HG02973 (cell line): Measurements from ENCODE around the gene SNAI3.

Experiments
- ATAC-seq: cut with Tn5 transposase; IDR thresholded peaks from one replicate; pipeline ENCODE4 v1.9.1; 2021; ENCODE audit warnings: moderate library complexity; ENCODE audit not compliant: unreplicated experiment

The SNAI3 gene

DNA sequence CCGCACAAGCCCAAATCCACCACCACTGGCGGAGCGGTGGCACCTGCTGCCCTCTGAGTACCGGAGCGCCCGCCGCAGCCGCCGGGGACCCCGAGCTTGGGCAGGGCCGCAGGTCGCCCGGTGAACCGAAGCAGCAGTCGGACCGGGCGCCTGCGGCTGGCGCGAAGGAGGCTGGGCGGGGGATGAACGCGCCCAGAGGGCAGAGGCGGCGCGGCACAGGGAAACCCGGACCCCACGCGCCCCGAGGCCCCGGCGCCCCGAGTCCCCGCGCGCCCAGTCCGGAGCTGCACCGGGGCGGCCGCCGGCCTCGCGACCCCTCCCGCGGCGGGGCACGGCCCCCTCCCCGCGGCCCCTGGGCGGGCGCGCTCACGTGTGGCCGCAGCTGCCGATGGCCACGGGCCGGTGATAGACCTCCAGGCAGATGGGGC is 19.5 kb upstream of the SNAI3 start:
- peak; percentile 5 for ATAC-seq

DNA sequence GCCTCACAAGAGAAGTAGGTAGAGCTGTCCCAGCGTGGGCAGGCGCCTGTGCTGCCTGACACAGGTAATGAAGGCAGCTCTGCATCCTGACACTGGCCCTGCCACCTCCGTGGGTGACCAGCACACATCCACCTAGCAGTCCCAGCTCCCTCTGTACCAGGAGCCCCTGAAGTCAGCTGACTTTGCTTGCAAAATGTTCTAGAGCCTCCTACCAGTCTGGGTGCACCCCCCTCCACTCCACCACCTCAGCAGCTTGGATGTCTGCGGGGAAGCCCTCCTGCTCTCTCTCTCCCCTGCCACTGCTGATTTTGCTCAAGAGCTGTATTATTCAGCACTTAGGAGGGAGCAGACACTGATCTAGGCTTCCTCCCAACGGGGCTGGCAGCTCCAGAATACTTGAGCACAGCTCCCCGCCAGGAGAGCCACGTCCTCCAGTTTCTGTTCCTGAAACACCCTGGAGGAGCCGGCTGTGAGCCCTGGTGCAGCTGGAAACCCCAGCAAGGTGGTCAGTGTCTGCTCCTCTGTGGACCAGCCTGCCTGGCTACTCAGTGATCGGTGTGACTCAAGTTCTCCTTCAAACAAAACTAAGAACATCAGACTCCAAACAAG is 18.9 kb upstream of the SNAI3 start:
- ATAC-seq = no peak

- ATAC-seq = no peak
Measured at GRCh38 chr16:88703486-88704309, 17.4 kb upstream of the SNAI3 start.

DNA sequence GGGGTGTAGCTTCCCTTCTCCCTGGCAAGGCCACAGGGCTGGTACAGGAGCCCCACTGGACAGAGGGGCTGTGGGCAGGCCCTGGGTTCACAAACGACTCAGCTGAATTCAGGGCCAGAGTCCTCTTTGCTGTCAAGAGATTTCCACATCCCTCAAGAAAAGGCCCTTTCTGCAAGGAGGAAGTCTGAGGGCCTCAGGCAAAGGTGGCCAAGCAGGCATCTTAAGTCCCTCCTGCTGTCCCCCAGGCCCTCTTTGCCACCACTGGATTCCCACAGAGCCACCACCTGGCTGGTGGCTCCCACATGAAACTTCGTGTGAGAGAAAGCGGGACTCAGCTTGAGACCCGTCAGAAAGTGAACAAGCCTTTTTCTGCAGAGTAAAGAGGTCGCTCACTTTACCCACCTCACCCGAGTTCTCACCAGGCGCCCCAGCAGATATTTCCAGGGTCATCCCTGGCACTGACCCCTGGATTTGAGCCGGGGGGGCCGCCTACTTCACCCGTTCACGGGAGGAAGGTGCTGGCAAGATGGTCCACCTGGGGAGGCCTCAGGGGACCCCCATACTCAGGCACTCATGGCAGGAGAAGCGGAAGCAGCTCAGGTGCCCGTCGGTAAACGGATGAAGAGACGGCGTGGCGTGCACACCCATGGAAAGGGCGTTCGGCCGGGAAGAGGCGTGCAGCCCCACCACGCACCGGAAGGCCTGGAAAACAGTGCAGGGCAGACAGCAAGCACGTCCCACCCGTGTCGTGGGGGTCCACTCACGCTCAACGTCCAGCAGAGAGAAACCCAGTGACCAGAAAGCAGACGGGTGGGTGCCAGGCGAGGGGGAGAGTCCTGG is 16.3 kb upstream of the SNAI3 start:
- ATAC-seq = no peak

DNA sequence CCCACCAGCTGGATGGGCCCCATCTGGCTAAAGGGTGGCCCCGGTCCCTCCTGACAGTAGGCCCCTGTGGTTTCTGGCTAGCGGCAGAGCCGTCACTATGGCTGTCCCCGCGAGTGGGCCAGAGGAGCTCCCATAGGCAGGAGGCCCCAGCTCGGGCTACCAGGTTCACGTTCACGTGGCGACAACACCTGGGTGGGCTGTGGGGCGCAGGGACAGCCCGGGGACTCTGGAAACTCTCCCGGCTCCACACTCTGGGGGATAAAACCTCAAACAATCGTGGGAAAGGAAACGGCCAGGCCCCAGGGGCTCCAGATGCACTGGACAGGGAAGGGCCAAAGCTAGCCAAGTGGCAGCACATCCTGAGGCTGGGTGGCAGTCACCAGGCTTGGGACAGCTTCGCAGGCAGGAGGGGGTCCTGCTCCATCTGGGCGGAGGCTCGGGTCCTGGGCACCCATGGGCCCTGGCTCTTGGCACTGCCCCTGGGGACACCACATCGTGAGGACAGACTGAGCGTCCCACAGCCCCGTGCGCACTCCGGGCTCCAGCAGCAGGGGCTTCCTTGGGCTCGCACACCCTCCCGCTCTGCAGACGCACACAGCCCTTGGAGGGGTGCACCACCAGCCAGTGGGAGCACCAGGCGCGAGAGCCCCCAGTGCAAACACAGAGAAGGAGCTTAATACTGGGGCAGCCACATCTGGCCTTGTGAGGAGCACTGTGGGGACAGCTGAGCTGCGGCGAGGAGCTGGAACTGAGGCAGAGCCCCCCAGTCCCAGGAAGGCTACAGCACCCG is 15.5 kb upstream of the SNAI3 start:
- no peak for ATAC-seq

- ATAC-seq = peak; percentile 51
Measured at GRCh38 chr16:88700636-88701482, 14.6 kb upstream of the SNAI3 start.

DNA sequence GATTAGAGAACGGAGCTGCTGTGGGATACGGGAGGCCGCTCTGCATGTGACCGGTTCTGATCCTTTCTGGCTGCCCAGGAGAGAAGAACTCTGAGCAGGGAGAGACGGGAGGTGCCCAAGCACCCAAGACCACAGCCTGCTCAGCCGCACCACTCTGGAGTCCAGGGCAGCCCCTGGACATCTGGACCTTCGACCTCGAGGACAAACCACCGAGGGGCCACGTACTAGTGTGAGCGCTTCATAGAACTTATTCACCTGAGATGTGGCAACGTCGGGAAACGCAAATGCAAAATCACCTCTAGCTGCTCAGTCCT is 14.0 kb upstream of the SNAI3 start:
- ATAC-seq = no peak

DNA sequence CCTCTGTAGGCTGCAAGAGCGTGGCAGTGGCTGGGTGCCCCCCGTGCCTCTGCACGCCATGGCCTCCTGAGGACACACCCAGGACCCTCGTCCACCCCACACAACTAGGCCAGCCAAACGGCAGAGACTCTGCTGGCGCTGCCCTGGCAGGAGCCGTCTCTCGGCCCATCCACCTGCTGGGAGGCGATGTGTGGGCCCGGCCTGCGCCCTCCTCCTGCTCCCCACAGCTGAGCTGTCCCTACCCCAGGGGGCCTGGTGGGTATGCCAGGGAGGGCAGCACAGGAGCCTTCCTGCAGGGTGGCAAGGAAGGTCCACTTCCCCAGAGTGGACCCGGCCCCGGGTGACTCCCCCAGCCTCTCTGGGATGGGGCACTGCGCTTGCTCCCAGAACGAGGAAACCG is 12.9 kb upstream of the SNAI3 start:
- no peak for ATAC-seq

DNA sequence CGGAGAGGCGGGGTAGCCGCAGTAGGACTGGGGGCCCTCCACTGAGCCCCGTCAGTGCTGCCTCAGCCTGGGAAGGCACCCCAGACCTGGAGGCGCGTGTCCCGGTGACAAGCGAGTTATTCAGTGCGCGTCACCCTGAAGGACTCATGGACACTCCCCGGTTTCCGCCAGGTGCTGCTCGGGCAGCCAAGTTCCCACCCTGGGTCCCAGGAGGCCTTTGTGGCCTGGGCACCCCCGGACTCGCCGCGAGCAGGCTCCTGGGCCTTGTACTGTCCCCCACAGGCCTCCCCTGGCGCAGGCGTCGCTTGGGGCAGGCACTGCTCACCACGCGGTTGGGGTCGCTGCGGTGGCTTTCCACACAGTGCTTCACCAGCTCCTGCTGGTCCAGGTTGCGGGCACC is 12.3 kb upstream of the SNAI3 start:
- no peak for ATAC-seq

DNA sequence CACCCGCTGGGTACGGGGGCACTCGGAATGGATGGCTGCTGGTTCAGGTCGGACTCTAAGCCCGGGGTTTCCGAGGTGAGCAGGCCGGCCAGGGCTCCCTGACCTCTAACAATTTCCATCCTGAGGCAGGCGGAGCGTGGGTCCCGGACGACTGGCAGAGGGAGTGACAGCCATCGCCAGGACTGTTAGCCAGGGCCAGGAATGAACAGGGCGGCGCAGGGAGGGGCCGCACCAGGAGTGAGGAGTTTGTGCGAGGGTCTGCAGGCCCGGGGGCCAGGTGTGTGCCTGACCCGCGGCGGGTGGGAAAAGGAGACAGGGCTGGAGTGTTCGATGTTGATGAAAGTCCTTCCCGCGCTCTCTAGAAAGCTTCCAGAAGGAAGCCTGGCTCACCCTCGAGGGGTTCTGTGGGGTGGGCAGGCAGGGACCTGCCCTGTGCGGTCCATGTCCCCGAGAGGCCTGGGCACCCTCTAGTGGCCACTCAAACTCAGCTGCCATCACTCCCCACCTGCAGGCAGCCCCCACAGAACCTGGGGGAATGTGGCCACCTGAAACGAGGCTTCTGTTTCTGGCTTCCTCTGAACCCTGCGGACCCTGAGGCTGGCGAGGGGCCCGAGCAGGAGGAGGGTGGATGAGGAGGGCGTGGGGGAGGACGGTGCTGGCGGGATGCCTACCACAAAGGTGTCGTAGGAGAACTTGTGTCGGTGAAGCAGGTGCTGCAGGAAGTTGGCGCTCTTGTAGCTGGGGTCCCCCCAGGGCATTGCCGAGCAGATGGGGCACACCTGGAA is 11.7 kb upstream of the SNAI3 start:
- no peak for ATAC-seq

GRCh38 chr16:88697116-88697830 is 11.0 kb upstream of the SNAI3 start:
- no peak for ATAC-seq

DNA sequence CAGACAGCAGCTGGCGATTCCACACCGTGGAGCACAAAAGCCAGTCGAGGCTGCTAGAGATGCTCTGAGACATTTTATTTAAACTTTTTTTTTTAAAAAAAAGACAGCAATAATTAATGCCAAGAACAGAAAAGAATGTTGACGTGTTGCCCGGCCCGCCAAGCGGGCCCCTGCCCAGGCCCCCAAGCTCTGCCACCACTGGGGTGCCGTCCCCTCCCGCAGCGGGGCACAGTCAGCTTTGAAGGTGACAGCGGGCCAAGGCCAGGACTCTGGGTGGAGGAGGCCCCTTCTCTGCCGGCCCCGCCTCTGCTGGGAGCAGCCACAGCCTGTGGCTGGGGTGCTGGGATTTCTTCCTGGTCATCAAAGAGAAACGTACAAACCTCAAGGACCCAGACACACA is 10.1 kb upstream of the SNAI3 start:
- ATAC-seq = no peak

DNA sequence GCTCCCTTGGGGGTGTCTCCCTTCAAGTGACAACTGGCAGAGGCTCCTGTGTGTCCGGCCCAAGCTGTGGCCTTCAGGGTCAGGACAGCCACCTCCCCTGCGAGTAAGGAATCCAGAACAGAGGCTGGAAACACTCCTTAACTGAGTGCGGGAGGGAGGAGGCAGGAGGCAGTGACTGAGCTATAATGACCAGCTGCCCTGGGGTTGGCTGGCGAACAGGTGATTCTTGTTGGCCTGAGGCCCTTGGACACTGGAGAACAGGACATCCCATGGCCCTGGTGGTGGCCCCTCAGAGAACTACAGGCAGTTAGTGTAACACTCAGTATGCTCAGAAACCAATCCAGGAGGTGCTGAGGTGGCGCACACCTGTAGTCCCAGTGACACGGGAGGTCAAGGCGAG is 9.4 kb upstream of the SNAI3 start:
- ATAC-seq = no peak

DNA sequence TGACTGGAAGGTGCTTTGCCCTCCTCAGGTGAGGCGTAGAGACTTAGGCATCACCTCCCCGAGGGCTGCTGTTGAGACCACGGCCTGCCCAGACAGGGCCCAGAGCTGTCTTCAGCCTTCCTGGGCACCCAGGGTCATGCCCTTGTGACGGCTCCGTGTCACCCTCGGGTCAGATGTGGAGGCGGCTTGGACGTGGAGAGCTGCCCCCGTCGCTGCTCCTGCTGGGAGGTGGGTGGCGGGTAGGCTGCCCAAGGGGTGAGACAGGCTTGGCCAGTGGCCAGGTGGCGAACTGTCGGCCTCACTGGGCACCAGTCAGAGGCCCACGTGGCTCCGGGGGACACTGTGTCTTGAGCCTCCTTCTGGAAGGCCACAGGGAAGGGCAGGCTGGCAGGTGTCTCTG is 8.9 kb upstream of the SNAI3 start:
- ATAC-seq = no peak

- ATAC-seq = no peak
Measured at GRCh38 chr16:88694221-88695087, 8.1 kb upstream of the SNAI3 start.

GRCh38 chr16:88693420-88694177 is 7.3 kb upstream of the SNAI3 start:
- no peak for ATAC-seq

- ATAC-seq = no peak
Measured at GRCh38 chr16:88692861-88693260, 6.6 kb upstream of the SNAI3 start.
